GM12878 (cell line): ENCODE results near the gene CAPN14. TPM values are rescaled to one million over a fixed set of nuclear protein-coding genes. Genes with fewer than 3 reads are reported as not detected.

Source experiments
- polyA plus RNA-seq, 11 experiments: library from polyadenylated mRNA; depleted of rRNA in 4 of 11; unstranded in 6 of 11; stranded (reverse) in 5 of 11; fragments of >200 nt; fragmentation: Nextera tagmentation in 4 of 11; fragmentation: Illumina TruSeq in 1 of 11; extraction: Ambion mirVana in 4 of 11; extraction: Trizol in 1 of 11; gene quantifications; 1 replicate in 1 of 11; 2 replicates in 10 of 11; pipeline versions ENCODE4 v1.2.1 to v1.2.3, GENCODE V29; 2011 to 2016; ENCODE audit warnings: inconsistent platforms in 2 of 11, missing spikeins in 2 of 11, low read depth in 1 of 11
- small RNA-seq: library from RNA; depleted of rRNA; stranded (forward); fragments of <200 nt; gene quantifications from one replicate; pipeline ENCODE3, GENCODE V24; 2014
- total RNA-seq, 4 experiments: library from RNA; depleted of rRNA in 3 of 4; stranded (reverse); fragments of >200 nt in 3 of 4; fragmentation: Illumina TruSeq in 1 of 4; extraction: Trizol in 1 of 4; gene quantifications; 2 replicates each; pipeline versions ENCODE4 v1.2.1 to v1.2.3, GENCODE V29; 2013 to 2021

Gene CAPN14
- total and polyA plus RNA-seq, 10 of the 15 experiments (the other 5 are each of a cell fraction or from before 2014, with no cell fraction given), result 0.08 to 1.5 (median 1.1) TPM

Small RNAs within 50 kb of the gene (small RNA-seq; reads per million reads assigned to genes)
- not detected for gene RNA5SP90

Other genes with a start within 250 kb of the CAPN14 start
- 5.4 and 5.6 TPM in 2 replicates for gene GALNT14, start 79.1 kb downstream of the CAPN14 start, total RNA-seq (2014; rRNA removed)
- gene GALNT14, start 79.1 kb downstream of the CAPN14 start, total RNA-seq (2014; rRNA removed; fragmentation: Illumina TruSeq; extraction: Trizol), result 4.7 and 5.4 TPM in 2 replicates
- 5.6 TPM in 2 replicates for gene GALNT14, start 79.1 kb downstream of the CAPN14 start, total RNA-seq (2021)
- 12.1 and 17.8 TPM in 2 replicates for gene GALNT14, start 79.1 kb downstream of the CAPN14 start, polyA plus RNA-seq (2011; rRNA removed)
- 3.4 and 6.6 TPM in 2 replicates for gene GALNT14, start 79.1 kb downstream of the CAPN14 start, polyA plus RNA-seq (2014; fragmentation: Illumina TruSeq; extraction: Trizol)
- 1 to 10 TPM; 3.7 to 4.1 TPM for gene GALNT14, start 79.1 kb downstream of the CAPN14 start, polyA plus RNA-seq (2014; fragmentation: Nextera tagmentation; extraction: Ambion mirVana)
- gene GALNT14, start 79.1 kb downstream of the CAPN14 start, polyA plus RNA-seq (2014; rRNA removed), result 5.8 and 7.1 TPM in 2 replicates
- 1 to 10 TPM; 6.4 to 7.3 TPM for gene GALNT14, start 79.1 kb downstream of the CAPN14 start, polyA plus RNA-seq (2016; fragmentation: Nextera tagmentation; extraction: Ambion mirVana)
- 10.0 and 10.2 TPM in 2 replicates for gene EHD3, start 16.6 kb upstream of the CAPN14 start, total RNA-seq (2014; rRNA removed)
- gene EHD3, start 16.6 kb upstream of the CAPN14 start, total RNA-seq (2014; rRNA removed; fragmentation: Illumina TruSeq; extraction: Trizol), result 6.9 and 7.1 TPM in 2 replicates
- 10.8 and 10.9 TPM in 2 replicates for gene EHD3, start 16.6 kb upstream of the CAPN14 start, total RNA-seq (2021)
- 3.4 and 6.1 TPM in 2 replicates for gene EHD3, start 16.6 kb upstream of the CAPN14 start, polyA plus RNA-seq (2011; rRNA removed)
- 6.6 and 9.3 TPM in 2 replicates for gene EHD3, start 16.6 kb upstream of the CAPN14 start, polyA plus RNA-seq (2014; fragmentation: Illumina TruSeq; extraction: Trizol)
- 1 to 10 TPM; 1.1 to 1.5 TPM for gene EHD3, start 16.6 kb upstream of the CAPN14 start, polyA plus RNA-seq (2014; fragmentation: Nextera tagmentation; extraction: Ambion mirVana)
- 9.4 and 9.8 TPM in 2 replicates for gene EHD3, start 16.6 kb upstream of the CAPN14 start, polyA plus RNA-seq (2014; rRNA removed)
- 1 to 10 TPM; 8.1 to 8.3 TPM for gene EHD3, start 16.6 kb upstream of the CAPN14 start, polyA plus RNA-seq (2016; fragmentation: Nextera tagmentation; extraction: Ambion mirVana)
- gene XDH, start 197.2 kb upstream of the CAPN14 start, total RNA-seq (2014; rRNA removed), result not detected in 2 replicates
- not detected in 2 replicates for gene XDH, start 197.2 kb upstream of the CAPN14 start, total RNA-seq (2014; rRNA removed; fragmentation: Illumina TruSeq; extraction: Trizol)
- 0.11 TPM in 1 of 2 replicates, not detected in the other for gene XDH, start 197.2 kb upstream of the CAPN14 start, total RNA-seq (2021)
- 0.01 TPM in 1 of 2 replicates, not detected in the other for gene XDH, start 197.2 kb upstream of the CAPN14 start, polyA plus RNA-seq (2011; rRNA removed)
- not detected in 2 replicates for gene XDH, start 197.2 kb upstream of the CAPN14 start, polyA plus RNA-seq (2014; fragmentation: Illumina TruSeq; extraction: Trizol)
- gene XDH, start 197.2 kb upstream of the CAPN14 start, polyA plus RNA-seq (2014; fragmentation: Nextera tagmentation; extraction: Ambion mirVana), result not detected
- gene XDH, start 197.2 kb upstream of the CAPN14 start, polyA plus RNA-seq (2014; rRNA removed), result not detected in 2 replicates
- not detected for gene XDH, start 197.2 kb upstream of the CAPN14 start, polyA plus RNA-seq (2016; fragmentation: Nextera tagmentation; extraction: Ambion mirVana)